ENCODE data around the gene LIPH. TPM values are rescaled to one million over a fixed set of nuclear protein-coding genes. Genes with fewer than 3 reads are reported as not detected.
"Not testable (repeated sequence)": the region's sequence is repeated elsewhere in the genome, so short reads cannot be mapped to it uniquely, and the experiment has no call there.

Gene LIPH
- total RNA-seq, 1 donor from 2014 or later: not detected

DNA sequence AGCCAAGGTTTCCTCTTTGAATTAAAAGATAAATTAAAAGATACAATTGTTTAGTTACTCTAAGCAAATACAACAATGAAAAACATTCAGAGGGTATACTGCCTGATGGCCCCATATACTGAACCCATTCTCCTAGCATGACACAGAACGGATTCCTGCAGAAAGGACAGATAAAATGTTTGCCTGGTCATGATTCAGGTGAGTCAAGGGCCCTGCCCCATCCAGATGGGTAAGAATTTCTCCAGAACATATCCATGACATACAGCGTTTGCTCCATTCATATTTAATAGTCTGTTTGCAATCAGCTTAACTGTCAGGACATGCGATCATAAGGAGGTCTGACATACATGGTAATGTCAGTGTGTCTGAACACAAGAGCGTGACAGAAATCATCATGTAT lies 62.1 kb downstream of the LIPH start:
- DNase-seq (ENCODE audit: low spot score in 2 of 2) (no peak), FAIRE-seq (no peak)

DNA sequence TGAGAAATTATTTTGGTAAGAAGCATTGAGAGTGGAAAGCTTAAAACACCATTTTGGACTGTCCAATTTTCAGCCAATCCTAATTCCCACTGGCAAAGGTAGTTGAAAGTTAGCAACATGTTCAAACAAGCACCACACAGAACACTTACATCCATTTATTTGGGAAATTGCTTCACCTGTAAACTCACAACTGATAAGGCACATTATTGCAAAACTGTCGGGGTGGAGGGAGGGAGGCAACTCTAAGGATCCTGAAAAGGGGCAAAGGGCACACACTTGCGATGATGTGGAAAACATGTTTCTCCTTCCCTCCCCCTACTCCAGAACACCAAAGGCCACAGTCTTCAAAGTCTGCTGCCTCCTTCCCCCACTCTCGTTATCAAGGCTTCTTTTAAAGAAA lies 62.9 kb downstream of the LIPH start:
- FAIRE-seq (no peak), DNase-seq (ENCODE audit: low spot score in 2 of 2) (no peak)

DNA sequence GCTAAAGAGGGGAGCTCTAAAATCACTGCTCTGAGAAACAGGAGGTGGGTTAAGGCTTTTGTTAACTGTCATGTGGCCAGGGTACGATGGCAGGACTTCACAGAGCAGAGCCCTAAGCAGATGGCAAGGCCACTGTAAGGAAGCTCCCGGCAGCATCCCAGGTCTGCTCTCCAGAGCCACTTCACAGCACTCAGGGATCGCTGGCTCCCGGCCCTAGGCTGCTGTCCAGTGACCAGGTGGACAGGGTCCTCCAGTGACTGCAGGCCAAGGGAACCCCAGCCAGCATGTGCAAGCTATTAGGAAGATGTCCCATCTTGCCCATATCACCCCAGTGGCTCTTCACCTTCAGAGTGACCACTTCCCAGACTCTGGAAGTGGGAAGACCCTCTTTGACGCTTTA lies 63.9 kb downstream of the LIPH start:
- FAIRE-seq: no peak
- no peak for DNase-seq (ENCODE audit: low spot score in 2 of 2)

DNA sequence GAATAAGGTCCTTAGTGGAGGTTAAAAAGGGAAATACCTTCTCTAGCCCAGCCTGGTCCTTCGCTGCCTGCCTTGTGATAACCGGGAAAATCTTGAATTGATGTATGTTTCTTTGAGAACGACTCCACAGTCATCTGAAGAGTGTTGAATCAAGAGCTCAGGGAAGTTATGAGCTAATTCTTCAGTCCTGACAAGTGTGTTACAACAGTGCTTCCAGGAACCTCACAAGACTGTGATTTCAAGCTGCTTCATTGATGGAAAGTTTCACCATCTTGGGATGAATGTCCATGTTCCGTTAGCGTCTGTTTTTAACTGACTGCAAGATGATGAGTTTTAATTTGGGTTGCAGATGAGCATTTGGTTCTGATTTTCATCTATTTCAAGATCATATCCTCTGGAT lies 66.0 kb downstream of the LIPH start:
- DNase-seq (ENCODE audit: low spot score in 2 of 2) (no peak), FAIRE-seq (no peak)

DNA sequence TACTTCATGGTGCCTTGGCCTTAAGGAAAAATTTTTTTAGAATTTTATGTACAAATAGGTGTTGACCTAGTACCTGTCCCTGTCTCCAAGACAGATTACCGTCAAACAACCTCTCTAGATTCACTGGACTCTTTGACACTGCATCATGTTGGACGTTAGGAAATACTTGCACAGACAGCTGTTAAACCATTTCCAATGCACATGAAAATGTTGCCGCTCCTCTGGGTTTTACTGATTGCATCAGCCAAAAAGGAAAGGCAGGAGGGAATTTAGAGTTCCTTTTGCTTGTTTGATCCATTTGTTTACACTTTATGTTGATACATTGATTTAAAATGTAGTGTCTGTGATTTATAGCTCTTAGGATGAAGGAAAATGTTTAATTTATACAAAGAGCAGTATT lies 68.1 kb downstream of the LIPH start:
- DNase-seq (ENCODE audit: low spot score in 2 of 2) (no peak), FAIRE-seq (no peak)

- no peak for FAIRE-seq
- no peak for DNase-seq (ENCODE audit: low spot score in 2 of 2)
Measured at GRCh38 chr3:185479373-185479945, 72.9 kb downstream of the LIPH start.

- no peak for DNase-seq (ENCODE audit: low spot score in 2 of 2)
- no peak for FAIRE-seq
Measured at GRCh38 chr3:185477316-185477715, 75.1 kb downstream of the LIPH start.

GRCh38 chr3:185474922-185475321 lies 77.5 kb downstream of the LIPH start:
- not testable (repeated sequence) for DNase-seq (ENCODE audit: low spot score in 2 of 2); FAIRE-seq

DNA sequence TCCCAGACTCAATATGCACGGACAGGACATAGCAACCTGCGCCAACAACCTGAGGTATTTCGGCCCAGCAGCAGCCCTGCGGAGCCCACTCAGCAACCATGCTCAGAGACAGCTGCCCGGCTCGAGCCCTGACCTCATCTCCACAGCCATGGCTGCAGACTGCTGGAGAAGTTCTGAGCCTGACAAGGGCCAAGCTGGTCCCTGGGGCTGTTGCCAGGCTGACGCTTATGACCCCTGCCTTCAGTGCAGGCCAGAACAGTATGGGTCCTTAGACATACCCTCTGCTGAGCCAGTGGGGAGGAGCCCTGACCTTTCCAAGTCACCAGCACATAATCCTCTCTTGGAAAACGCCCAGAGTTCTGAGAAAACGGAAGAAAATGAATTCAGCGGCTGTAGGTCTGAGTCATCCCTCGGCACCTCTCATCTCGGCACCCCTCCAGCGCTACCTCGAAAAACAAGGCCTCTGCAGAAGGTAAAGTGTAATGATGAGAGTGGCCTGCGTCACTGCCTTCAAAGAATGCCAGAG lies 79.0 kb downstream of the LIPH start:
- DNase-seq (ENCODE audit: low spot score in 2 of 2): peak in 1 of 2 donors; percentile 18
- no peak for FAIRE-seq

GRCh38 chr3:185470323-185470722 lies 82.1 kb downstream of the LIPH start:
- no peak for FAIRE-seq
- no peak for DNase-seq (ENCODE audit: low spot score in 2 of 2)

- DNase-seq (ENCODE audit: low spot score in 2 of 2): no peak
- no peak for FAIRE-seq
Measured at GRCh38 chr3:185469542-185469941, 82.8 kb downstream of the LIPH start.

DNA sequence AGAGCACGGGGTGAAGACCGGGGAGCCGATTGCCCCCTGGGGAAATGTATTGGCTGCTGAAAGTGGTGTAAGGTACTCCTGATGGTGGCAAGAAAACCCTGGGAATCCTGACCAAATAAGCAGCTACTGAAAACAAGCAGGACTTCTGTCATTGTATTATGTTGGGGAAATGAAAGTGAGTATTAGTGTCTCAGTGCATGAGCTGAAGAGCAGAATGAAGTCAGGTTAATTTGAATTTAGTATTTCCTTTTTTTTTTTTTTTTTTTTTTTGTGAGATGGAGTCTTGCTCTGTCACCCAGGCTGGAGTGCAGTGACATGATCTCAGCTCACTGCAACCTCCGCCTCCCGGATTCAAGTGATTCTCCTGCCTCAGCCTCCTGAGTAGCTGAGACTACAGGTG lies 86.3 kb downstream of the LIPH start:
- not testable (repeated sequence) for DNase-seq (ENCODE audit: low spot score in 2 of 2); FAIRE-seq

- DNase-seq (ENCODE audit: low spot score in 2 of 2) (no peak), FAIRE-seq (no peak)
Measured at GRCh38 chr3:185465471-185465870, 86.9 kb downstream of the LIPH start.

- peak in 1 of 2 donors; percentile 1 for DNase-seq (ENCODE audit: low spot score in 2 of 2)
- no peak for FAIRE-seq
Measured at GRCh38 chr3:185460719-185461350, 91.6 kb downstream of the LIPH start.

DNA sequence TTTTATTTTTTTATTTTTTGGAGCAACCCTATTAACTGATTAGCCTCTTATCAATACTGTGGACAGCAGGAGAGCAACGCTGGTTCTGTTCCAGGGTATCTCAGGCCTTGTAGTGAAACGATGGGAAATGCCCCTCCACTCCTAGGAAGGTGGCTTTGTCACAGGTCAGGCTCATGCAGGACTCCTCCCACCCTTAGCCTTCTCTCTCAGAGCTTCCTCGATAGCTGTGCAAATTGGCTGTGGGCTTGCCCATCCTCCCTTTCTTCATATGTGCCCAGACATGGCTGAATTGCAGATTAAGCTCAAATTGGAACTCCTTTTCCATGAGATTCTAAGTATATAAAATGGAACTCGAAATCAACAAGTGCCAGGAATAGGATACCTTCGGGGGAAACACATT lies 92.1 kb downstream of the LIPH start:
- no peak for DNase-seq (ENCODE audit: low spot score in 2 of 2)
- FAIRE-seq: no peak

GRCh38 chr3:185457376-185457775 lies 95.0 kb downstream of the LIPH start:
- FAIRE-seq: no peak
- no peak for DNase-seq (ENCODE audit: low spot score in 2 of 2)

Other genes starting within 250 kb of the LIPH start
- 45.7 TPM for gene MAP3K13, start 189.5 kb downstream of the LIPH start, total RNA-seq
- 10.2 TPM for gene TMEM41A, start 53.6 kb downstream of the LIPH start, total RNA-seq
- 35.9 TPM for gene SENP2, start 33.7 kb upstream of the LIPH start, total RNA-seq